SK-N-SH treated with all-trans-retinoic acid at 6 μM for 48 hours (cell line): ENCODE results near the gene OSGEP.

Source experiments
- ARNTL ChIP-seq: fragments of 450-650 bp; formaldehyde crosslinking; IDR thresholded peaks from 2 replicates; pipeline ENCODE4 v1.5.0; 2020; ENCODE audit warnings: low read depth, mild to moderate bottlenecking, moderate library complexity, borderline replicate concordance
- CSRNP3 ChIP-seq: fragments of 250-450 bp; sonication (Bioruptor Pico); IDR thresholded peaks from 2 replicates; pipeline ENCODE4 v1.5.1; 2021; ENCODE audit warnings: mild to moderate bottlenecking, moderate library complexity
- ISL1 ChIP-seq: fragments of 250-450 bp; sonication (Bioruptor Pico); IDR thresholded peaks from 2 replicates; pipeline ENCODE4 v2.1.2; 2022; ENCODE audit warnings: mild to moderate bottlenecking, moderate library complexity
- OSR1 ChIP-seq: fragments of 250-450 bp; sonication (Bioruptor Pico); IDR thresholded peaks from 2 replicates; pipeline ENCODE4 v1.8.0; 2022; ENCODE audit warnings: moderate library complexity, mild to moderate bottlenecking, inconsistent platforms
- RARB ChIP-seq: fragments of 250-450 bp; sonication (Bioruptor Pico); IDR thresholded peaks from 2 replicates; pipeline ENCODE4 v1.8.0; 2021; ENCODE audit warnings: mild to moderate bottlenecking, moderate library complexity
- TOX ChIP-seq: fragments of 250-450 bp; sonication (Bioruptor Pico); IDR thresholded peaks from 2 replicates; pipeline ENCODE4 v1.8.0; 2021; ENCODE audit warnings: mild to moderate bottlenecking, moderate library complexity, borderline replicate concordance
- TF ChIP-seq, protein P1 (sequence below): fragments of 250-450 bp; sonication (Bioruptor Pico); IDR thresholded peaks from 2 replicates; pipeline ENCODE4 v1.8.0; 2020; ENCODE audit warnings: mild to moderate bottlenecking, moderate library complexity, borderline replicate concordance

- TF ChIP-seq ISL1 (CRISPR knock-in tag) (no peak), TOX (no peak), RARB (no peak), OSR1 (no peak), CSRNP3 (CRISPR knock-in tag) (no peak), ARNTL (CRISPR knock-in tag) (no peak)
- TF ChIP-seq, protein P1, sequence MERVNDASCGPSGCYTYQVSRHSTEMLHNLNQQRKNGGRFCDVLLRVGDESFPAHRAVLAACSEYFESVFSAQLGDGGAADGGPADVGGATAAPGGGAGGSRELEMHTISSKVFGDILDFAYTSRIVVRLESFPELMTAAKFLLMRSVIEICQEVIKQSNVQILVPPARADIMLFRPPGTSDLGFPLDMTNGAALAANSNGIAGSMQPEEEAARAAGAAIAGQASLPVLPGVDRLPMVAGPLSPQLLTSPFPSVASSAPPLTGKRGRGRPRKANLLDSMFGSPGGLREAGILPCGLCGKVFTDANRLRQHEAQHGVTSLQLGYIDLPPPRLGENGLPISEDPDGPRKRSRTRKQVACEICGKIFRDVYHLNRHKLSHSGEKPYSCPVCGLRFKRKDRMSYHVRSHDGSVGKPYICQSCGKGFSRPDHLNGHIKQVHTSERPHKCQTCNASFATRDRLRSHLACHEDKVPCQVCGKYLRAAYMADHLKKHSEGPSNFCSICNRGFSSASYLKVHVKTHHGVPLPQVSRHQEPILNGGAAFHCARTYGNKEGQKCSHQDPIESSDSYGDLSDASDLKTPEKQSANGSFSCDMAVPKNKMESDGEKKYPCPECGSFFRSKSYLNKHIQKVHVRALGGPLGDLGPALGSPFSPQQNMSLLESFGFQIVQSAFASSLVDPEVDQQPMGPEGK (CRISPR knock-in tag): no peak
These were observed 37.1 kb downstream of the OSGEP start for GRCh38 chr14:20417250-20418186.
